Right forelimb (tissue), 1 donor: ENCODE measurements around the gene FGF22.
"Not testable (repeated sequence)": the region's sequence is repeated elsewhere in the genome, so short reads cannot be mapped to it uniquely, and the experiment has no call there.

ENCODE experiments used
- DNase-seq: peaks from one replicate; pipeline ENCODE4 v3.0.0-alpha.2; 2018

Gene FGF22

DNA sequence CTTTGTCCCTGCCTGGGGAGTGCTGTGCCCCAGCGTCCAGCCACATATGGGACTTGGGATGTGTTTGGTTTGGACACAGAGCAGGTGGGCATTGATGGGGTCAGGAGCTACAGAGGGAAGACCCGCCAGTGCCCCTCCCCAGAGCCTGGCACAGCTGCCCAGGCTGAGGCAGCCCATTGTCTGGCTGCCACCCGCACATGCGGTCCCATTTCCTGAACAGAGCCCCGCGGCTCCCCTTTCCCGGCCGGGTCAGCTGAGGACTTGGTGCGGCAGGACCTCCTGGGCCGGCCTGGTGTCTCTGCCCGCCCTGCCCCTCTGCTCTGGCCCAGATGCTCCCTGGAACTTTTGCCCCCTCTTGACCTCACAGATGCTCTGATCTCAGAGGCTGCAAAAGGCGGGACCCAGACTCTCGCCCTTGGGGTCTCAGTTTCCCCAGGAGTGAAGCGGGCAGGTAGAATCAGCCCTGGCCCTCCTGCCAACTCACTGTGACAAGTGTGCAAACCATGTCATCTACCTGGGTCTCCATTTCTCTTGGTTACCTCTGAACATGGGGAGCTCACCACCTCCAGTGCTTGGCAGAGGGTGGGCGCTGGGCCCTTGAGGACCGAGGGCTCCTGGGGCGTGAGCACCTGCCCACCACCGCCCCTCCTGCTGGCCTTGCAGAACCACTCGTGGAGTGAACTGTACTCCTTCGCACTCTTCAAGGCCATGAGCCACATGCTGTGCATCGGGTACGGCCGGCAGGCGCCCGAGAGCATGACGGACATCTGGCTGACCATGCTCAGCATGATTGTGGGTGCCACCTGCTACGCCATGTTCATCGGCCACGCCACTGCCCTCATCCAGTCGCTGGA is 32.2 kb upstream of the FGF22 start:
- no peak for DNase-seq

DNA sequence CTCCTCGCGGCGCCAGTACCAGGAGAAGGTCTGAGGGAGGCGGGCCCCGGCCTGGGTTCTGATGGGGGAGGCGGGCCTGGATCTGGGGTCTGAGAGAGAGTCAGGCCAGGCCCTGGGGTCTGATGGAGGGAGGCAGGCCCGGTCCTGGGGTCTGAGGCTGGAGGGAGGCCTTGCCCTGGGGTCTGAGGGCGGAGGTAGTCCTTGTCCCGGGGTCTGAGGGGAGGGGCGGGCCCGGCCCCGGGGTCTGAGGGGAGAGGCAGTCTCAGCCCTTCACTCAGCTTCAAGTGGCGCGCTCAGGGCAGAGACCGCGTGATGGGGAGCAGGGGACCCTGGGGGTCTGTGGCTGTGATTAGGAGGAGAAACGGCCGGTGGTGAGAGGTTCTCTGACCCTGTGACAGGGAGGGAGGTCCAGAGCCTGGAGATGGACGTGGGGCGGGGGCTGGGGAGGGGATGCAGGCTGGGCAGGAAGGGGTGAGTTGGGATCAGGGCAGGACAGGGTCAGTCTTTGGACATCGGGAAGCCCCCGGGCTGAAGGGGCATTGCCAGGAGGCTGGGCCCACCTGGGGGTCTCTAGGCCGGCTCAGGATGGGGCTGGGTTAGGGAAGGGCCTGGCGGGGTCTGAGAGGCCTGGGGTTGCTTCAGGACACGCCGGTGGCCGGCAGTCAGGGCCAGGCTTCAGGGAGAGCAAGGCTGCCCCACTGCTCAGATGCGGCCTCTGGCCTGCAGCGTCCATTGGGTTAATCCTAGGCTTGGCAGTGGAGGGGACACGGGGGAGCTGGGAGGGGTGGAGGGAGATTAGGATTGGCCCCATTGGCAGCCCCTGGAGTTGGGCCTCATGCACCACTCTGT is 31.3 kb upstream of the FGF22 start:
- DNase-seq, result no peak

DNA sequence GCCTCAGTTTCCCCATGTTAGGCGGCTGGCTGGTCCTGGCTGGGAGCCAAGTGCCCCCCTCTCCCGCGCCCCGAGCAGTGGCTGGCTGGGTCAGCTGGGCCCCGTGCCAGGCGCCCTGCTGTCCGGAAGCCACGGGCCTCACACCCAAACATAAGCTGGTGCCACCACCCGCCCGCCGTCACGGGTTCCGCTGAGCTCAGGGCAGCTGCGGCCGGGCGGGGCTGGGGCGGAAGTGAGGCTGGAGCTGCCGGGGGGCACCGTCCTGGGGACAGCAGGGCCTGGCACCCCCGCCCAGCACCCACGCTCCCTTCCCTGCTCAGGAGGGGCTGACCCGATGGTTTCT is 30.7 kb upstream of the FGF22 start:
- no peak for DNase-seq

DNA sequence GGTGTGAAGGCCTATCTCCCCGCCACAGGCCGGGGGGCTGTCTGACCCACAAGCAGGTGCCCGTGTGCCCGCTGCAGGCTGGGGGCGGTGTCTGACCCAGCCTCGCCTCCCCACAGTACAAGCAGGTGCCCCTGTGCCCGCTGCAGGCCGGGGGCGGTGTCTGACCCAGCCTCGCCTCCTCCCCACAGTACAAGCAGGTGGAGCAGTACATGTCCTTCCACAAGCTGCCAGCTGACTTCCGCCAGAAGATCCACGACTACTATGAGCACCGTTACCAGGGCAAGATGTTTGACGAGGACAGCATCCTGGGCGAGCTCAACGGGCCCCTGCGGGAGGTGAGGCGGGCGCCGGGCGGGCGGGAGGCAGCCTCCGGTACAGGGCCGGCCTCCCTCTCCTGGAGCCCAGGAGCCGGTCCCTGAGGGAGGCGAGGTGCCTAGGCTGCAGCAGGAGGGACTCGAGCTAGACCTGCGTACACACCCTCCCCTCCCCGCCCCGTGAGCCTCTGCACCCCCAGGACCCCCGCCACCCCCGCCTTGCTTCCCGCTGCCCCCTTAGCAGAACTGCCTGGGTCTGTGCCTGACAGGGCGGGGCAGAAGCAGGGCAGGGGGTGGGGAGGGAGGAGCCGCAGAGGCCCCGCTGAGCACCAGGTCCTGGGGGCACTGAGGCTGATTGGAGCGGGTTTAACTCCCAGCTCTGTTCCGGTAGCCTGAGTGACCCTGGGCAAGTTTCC is 29.4 kb upstream of the FGF22 start:
- no peak for DNase-seq

DNA sequence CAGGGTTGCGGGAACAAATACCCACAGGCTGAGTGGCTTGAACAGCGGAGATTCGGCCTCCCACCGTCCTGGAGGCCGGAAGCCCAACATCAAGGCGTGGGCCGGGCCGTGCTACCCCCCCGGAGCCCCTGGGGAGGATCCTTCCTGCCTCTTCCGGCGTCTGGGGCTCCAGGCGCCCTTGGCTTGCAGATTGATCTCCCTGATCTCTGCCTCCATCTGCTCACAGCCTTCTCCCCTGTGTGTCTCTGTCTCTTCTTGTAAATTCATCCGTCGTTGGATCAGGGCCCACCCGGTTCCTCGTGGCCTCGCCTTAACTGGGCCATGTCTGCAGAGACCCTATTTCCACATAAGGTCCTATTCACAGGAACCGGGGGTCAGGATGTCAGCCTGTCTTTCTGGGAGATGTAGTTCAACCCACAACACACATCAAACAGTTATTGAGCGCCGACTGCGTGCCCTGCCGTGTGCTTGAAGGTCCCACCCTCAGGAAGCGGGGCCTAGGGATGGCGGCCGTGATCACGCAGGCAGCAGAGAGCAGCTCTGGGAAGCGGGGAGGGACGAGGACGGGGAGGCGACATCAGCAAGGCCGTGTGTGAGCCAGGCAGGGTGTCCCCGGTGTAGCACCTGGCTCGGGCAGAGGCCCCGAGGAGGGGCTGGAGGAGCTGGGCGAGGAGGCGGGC is 28.7 kb upstream of the FGF22 start:
- no peak for DNase-seq

DNA sequence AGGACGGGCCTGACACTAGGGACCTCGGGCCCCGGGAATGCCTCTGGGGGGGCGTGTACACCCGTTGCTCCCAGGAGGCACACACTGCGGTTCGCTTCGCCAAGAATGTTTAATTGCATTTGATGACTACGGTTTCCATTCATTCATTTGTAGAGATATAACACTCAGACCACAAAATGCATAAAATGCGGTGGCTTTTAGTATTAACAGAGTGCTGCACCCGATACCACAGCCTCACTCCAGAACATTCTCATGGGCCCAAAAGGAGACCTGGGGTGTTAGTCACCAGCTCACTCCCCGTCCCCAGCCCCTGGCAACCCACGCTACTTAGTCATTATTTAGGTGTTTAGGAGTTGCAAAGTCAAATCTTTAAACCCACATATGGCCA is 28.2 kb upstream of the FGF22 start:
- DNase-seq, result no peak

DNA sequence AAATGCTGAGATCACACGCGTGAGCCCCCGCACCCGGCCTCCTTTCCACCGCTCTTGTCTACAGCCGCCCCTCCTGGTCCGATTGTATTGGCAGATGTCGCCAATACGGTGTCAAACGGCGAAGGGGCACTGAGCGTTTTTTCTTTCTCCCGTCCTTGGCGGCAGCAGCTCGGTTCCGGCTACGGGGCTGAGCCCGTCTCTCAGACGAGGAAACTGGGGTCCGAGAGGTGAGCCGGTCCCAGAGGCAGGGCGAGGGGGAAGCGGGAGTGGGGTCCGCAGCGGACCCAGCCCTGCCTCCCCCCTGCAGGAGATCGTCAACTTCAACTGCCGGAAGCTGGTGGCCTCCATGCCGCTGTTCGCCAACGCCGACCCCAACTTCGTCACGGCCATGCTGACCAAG is 26.7 kb upstream of the FGF22 start:
- no peak for DNase-seq

DNA sequence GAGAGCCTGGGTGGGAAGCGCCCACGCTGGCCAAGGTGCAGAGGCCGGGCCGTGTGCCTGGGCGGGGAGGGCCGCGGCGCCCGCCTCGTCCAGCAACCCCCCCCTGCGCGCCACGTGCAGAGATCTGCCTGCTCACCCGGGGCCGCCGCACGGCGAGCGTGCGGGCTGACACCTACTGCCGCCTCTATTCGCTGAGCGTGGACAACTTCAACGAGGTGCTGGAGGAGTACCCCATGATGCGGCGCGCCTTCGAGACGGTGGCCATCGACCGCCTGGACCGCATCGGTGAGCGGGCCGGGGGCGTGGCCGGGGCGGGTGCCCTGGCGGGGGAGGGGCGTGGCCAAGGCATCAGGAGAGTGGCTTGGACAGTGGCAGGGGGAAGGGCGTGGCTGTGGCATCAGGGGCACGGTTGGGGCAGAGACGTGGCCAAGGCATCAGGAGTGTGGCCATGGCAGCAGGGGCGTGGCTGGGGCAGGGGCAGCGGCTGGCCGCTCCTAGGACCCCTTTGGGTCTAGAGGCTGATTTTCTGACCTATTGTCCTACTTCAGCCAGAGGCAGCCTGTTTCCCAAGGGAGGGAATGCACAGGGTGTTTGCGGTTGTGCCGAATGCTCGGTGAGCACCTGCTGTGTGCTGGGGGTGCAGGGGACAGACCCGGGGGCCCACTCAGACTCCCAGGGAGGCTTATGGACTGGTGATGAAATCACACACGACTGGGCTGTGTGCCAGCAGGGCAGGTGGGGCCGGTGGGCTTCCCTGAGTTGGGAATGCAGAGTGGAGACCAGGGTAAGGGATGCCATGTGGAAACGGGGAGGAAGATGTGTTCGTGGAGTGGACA is 25.7 kb upstream of the FGF22 start:
- DNase-seq, result no peak

DNA sequence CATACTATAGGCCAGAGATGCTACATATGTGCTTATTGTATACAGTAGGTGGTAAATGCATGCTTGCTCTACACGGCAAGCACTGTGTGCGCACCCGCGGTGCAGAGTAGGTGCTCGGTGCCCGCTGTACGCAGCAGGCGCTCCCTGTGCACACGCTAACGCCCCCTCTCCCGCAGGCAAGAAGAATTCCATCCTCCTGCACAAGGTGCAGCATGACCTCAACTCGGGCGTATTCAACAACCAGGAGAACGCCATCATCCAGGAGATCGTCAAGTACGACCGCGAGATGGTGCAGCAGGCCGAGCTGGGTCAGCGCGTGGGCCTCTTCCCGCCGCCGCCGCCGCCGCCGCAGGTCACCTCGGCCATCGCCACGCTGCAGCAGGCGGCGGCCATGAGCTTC is 24.1 kb upstream of the FGF22 start:
- no peak for DNase-seq

DNA sequence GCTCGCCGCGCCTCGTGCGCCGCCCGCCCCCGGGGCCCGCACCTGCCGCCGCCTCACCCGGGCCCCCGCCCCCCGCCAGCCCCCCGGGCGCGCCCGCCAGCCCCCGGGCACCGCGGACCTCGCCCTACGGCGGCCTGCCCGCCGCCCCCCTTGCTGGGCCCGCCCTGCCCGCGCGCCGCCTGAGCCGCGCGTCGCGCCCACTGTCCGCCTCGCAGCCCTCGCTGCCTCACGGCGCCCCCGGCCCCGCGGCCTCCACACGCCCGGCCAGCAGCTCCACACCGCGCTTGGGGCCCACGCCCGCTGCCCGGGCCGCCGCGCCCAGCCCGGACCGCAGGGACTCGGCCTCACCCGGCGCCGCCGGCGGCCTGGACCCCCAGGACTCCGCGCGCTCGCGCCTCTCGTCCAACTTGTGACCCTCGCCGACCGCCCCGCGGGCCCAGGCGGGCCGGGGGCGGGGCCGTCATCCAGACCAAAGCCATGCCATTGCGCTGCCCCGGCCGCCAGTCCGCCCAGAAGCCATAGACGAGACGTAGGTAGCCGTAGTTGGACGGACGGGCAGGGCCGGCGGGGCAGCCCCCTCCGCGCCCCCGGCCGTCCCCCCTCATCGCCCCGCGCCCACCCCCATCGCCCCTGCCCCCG is 23.5 kb upstream of the FGF22 start:
- no peak for DNase-seq

DNA sequence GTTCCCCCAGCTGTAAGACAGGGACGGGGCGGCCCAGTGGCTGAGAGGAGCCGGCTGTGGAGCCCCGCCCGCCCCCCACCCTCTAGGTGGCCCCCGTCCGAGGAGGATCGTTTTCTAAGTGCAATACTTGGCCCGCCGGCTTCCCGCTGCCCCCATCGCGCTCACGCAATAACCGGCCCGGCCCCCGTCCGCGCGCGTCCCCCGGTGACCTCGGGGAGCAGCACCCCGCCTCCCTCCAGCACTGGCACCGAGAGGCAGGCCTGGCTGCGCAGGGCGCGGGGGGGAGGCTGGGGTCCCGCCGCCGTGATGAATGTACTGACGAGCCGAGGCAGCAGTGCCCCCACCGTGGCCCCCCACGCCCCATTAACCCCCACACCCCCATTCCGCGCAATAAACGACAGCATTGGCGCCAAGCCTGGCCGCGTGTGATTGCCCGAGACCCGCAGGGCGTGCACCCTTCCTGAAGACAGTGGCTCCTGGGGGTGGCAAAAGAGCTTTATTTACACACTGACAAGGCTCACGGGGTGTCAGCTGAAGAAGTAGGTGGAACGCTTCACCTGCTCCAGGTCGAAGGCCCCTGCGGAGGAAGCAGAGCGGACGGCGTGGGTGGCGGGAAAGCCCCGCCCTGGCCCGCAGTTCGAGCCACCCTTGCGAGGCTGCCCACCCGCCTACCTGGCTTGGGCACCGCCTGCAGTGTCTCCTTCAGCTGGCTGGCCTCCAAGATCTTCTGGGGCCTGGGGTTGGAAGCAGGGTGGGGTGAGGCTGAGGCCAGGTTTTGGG is 22.7 kb upstream of the FGF22 start:
- DNase-seq, result no peak

DNA sequence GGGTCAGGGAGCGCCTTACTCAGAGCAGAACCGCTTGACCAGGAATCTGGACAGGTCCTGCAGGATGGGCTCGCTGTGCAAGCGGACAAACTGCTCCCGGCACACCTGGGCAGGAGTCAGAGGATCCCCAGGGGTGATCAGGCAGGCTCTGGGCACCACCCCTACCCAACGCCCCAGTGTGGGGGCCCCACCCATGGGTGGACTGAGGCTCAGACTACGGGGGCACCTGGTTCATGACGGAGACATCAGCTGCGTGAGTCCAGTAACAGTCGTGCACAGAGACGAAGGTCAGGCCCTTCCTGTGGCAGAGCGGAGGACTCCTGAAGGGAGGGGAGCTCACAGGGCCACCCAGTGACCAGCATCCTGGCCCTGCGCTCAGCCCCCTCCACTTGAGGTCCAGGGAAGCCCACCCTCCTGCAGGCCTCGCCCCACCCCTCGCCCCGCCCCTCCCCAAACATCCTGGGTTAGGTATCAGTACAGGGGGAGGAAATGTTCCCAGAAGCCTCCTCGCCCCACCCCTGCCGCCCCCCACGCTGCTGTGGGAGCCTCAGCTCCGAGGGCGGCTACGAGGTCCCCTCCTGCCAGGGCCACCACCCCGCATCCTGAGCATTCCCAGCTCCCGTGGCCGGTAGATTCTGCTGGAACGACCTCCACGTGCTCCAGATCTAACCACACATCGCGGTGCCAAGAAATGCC is 22.0 kb upstream of the FGF22 start:
- DNase-seq, result no peak

DNA sequence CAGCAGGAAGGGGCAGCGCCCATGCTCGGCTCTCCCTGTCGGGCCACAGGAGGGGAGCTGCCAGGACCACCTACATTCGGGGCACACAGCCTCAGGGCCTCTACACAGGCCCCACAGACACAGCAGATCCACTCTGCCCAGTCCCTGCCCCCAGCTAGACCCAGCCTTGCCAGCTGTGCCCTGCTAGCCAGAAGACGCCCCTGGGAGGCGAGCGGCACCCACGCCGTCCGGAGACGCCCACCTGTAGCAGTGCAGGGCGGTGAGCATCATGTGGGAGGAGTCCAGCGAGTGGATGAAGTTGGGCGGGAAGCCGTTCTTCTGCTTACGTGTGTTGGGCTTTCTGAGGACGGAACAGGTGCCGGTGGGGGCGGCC is 21.4 kb upstream of the FGF22 start:
- no peak for DNase-seq

DNA sequence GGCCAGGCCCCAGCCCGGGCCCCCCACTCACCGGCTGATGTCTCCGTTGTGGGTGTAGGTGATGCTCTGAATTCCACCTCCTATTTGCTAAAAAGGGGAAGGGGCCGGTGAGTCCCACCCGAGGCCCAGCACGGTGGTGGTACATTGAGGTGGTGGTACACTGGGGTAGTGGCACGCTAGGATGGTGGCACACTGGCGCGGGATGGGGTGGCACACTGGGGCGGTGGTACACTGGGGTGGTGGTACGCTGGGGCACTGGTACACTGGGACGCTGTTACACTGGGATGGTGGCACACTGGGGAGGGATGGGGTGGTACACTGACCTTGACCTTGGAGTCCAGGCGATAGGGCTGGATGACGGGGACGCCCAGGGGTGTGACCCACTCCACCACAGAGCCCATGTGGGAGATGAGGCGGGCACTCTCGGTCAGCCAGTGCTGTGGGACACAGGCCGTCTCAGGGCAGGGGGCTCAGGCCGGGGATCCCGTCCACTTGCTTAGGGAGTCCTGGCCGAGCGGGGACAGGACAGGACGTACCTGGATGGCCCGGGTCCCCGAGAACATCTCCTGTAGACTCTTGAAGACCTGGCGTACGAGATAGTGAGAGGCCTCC is 20.9 kb upstream of the FGF22 start:
- no peak for DNase-seq

DNA sequence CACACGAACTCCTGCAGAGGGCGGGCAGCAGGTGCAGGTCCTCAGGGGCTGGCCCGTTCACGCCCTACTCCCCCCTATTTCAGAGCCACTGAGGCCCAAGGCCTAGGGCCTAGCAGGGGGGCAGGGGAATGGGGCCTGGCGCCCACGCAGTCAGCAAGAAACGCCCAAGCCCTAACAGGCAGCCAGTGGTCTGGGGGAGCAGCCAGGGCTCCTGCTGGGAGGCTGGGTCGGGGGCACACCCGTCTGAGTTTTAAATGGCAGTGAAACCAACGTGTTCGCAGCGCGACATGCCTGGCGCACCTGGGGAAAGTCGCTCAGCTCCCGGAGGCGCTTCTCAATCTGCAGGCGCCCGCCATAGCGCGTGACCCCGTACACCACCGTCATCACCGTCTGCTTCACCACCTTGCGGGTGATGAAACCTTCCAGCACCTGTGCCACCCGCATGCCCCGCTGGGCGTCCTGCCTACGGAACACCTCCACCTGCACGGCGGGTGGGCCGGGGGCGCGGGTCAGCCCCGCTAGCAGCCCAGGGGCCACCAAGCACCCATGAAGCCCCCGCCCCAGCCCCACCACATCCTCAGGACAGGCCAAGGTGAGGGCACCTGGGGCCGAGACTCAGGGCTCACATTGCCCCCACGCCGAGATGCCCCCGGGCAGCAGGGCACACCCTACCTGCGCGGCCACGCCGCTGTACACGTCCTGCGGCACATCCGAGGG is 20.2 kb upstream of the FGF22 start:
- no peak for DNase-seq

DNA sequence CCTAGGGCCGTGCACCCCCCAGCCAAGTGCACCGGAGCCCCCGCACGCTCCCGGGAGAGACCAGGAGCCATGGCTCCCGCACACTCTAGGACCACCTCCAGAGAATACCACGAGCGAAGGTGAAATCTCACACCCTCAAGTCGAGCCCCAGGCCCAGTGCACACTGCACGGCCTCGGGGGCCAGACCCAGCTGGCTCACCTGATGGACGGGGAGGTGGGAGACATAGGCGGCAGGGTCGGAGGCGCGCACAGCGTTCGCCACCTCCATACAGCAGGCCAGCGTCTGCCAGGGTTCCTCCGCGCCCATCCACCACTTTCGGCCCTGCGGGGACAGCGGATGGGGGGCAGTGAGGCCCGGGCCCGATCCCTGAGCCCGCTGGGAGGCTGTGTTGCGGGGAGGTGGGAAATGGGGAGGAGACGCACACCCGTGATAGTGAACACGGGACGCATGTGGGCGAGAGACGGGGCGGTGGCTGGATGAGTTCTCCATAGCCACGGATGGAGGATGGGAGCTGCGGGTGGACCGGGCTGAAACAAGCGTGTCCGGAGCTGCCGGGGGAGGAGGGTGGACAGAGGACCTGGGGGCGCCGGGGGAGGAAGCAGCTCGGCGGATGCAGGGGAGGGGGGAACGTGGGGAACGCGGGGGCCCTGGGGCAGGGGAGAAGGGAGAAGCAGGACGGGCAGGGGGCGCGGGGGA is 19.4 kb upstream of the FGF22 start:
- no peak for DNase-seq

DNA sequence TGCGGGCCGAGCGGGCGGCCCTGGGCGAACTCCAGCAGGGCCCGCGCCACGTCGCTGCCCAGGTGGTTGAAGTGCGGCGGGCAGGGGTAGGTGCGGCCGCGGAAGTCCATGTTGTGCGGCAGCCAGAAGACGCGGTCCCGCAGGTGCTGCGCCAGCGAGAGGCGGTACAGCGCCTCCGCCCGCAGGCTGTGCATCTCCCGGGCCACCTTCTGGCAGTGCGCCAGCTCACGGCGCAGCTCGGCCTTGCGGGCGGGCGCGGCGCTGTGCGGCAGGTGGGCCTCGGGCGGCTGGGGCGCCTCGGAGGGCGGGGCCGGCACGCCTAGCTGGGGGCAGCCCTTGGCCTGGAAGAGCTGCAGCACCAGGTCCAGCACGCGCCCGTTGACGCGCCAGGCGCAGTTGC is 18.5 kb upstream of the FGF22 start:
- not testable (repeated sequence) for DNase-seq

DNA sequence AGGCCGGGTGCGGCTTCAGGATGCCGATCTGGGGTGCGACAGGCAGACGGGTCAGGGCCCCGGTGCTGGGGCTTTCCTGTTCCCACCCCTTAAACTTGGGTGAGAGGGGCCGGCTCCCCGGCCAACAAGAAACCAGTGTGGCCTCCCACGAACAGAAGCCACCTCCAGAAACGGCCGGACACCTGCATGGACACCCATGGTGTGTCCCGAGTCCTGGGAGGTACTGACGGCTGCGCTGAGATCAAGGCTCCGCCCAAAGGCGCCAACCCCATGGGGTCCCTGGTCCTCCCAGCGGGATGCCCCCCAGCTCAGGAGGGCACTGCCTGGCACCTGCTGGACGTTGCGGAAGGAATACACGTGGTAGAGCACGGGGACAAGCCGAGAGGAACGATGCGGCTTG is 17.9 kb upstream of the FGF22 start:
- no peak for DNase-seq
